Muscle layer of duodenum (tissue), 2 donors: ENCODE measurements around the gene DHX15.

Experiments used
- H3K27ac ChIP-seq: one replicate; pipeline ENCODE4 v1.7.0; 2013; ENCODE audit warnings: mild to moderate bottlenecking, low read length
- H3K27me3 ChIP-seq: one replicate; pipeline ENCODE4 v1.7.0; 2013; ENCODE audit warnings: low read depth, mild to moderate bottlenecking, control low read depth, low read length
- H3K36me3 ChIP-seq, 2 donors: one replicate each; pipeline ENCODE4 v1.7.0; 2013; ENCODE audit warnings: low read length in 2 of 2, control low read depth in 1 of 2, mild to moderate bottlenecking in 1 of 2; ENCODE audit not compliant: insufficient read depth in 2 of 2, control insufficient read depth in 1 of 2
- H3K4me1 ChIP-seq, 2 donors: one replicate each; pipeline ENCODE4 v1.7.0; 2013; ENCODE audit warnings: low read length in 2 of 2, mild to moderate bottlenecking in 2 of 2, control low read depth in 1 of 2, moderate library complexity in 1 of 2; ENCODE audit not compliant: insufficient read depth in 2 of 2, control insufficient read depth in 1 of 2
- H3K4me3 ChIP-seq, 2 donors: one replicate each; pipeline ENCODE4 v1.7.0; 2013; ENCODE audit warnings: low read length in 2 of 2, low read depth in 1 of 2, mild to moderate bottlenecking in 1 of 2
- H3K9me3 ChIP-seq, 2 donors: one replicate each; pipeline ENCODE4 v1.7.0; 2013; ENCODE audit warnings: low read length in 2 of 2, control low read depth in 1 of 2, mild to moderate bottlenecking in 1 of 2; ENCODE audit not compliant: control insufficient read depth in 1 of 2
- donor health status: healthy.

The DHX15 gene

DNA sequence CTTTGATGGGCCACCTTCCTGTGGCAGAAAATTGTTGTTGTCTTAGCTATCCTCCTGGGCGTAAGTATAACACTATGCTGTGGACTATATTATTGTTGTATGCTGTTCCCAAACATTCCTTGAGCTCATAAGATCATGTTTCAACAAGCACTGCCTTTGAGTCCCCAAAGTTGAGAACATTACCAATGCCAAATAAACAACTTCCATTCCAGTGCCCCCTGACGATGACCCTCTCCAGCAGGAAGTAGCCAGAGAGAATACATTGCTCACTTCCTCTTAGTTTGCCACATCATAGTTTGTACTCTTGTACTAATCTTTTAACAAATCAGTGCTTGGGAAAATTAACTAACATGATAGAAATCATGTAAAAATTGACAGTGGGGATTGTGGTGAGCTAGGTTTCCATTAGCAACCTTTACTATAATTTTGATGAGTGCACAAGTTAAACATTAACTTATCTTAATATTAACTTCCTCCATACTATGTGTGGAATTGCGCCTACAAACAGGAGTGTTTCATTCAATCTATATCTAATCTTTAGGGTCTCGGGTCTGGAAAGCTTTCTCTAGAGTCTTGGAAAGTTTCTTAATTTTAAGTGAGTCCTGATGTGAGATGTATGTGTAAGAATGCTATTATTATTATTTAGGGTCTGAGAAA, 20.3 kb upstream of the DHX15 start:
- no peak overlapping the region for H3K4me3 ChIP-seq
- H3K9me3 ChIP-seq: no peaks in the 10 kb centered on the region
- H3K36me3 ChIP-seq: no peaks in the 10 kb centered on the region
- H3K27ac ChIP-seq: no peak overlapping the region
- H3K27me3 ChIP-seq: no peaks in the 10 kb centered on the region
- no peaks in the 10 kb centered on the region for H3K4me1 ChIP-seq

DNA sequence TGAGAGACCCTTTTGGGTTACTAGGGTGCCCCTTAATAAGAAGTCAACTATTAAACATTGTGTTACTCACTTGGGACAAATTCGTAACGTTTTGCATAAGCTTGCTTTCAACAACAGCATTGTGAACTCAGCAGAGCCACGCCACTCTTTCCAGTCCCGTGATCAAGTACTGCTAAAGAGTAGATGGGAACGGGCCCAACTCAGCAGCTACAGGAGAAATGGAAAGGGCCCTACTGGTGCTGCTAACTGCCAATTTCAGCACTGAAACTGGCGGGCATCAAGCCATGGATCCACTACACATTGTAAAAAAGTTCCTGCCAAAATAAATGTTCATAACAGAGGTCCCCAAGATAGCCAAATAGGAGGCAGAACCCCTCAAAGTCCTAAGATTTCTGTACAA, 19.0 kb upstream of the DHX15 start:
- Histone ChIP-seq H3K4me3 (no peak overlapping the region), H3K4me1 (no peaks in the 10 kb centered on the region), H3K9me3 (no peaks in the 10 kb centered on the region), H3K36me3 (no peaks in the 10 kb centered on the region), H3K27me3 (no peaks in the 10 kb centered on the region), H3K27ac (no peak overlapping the region)

- Histone ChIP-seq H3K4me1 (no peaks in the 10 kb centered on the region), H3K36me3 (no peaks in the 10 kb centered on the region), H3K27ac (no peak overlapping the region), H3K27me3 (no peaks in the 10 kb centered on the region), H3K4me3 (no peak overlapping the region), H3K9me3 (no peaks in the 10 kb centered on the region)
Observed at GRCh38 chr4:24601121-24601520, 16.8 kb upstream of the DHX15 start.

DNA sequence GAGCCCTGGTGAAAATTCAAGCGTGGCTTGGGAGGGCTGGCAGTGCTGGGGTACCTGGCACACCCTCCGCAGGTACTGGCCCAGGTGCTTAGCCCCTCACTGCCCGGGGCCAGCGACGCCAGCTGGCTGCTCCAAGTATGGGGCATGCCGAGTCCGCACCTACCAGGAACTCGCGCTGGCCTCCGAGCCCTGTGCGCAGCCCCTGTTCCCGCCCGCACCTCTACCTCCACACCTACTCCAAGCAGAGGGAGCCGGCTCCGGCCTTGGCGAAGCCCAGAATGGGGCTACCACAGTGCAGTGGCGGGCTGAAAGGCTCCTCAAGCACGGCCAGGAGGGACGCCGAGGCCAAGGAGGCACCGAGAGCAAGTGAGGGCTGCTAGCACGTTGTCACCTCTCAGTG, 14.9 kb upstream of the DHX15 start:
- H3K27me3 ChIP-seq: no peaks in the 10 kb centered on the region
- no peak overlapping the region for H3K4me3 ChIP-seq
- H3K36me3 ChIP-seq: no peaks in the 10 kb centered on the region
- H3K27ac ChIP-seq: no peak overlapping the region
- no peaks in the 10 kb centered on the region for H3K9me3 ChIP-seq
- no peaks in the 10 kb centered on the region for H3K4me1 ChIP-seq

DNA sequence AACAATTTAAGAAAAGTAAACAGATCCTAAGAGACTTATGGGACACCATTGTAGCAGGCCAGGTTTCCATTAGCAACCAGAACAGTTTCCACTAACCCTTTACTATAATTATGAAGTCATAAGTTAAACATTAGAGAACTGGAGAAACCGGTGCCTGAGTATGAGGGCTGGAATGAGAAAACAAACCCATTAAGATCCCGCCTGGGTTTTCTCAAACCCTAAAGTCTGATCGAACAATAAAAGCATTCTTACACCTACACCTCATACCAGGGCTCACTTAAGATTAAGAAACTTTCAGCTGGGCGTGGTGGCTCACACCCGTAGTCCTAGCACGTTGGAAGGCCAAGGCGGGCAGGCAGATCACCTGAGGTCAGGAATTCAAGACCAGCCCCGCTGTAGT, 13.7 kb upstream of the DHX15 start:
- Histone ChIP-seq H3K4me3 (no peak overlapping the region), H3K27me3 (no peaks in the 10 kb centered on the region), H3K4me1 (no peaks in the 10 kb centered on the region), H3K27ac (peak overlapping the region; percentile 73), H3K9me3 (no peaks in the 10 kb centered on the region), H3K36me3 (no peaks in the 10 kb centered on the region)

DNA sequence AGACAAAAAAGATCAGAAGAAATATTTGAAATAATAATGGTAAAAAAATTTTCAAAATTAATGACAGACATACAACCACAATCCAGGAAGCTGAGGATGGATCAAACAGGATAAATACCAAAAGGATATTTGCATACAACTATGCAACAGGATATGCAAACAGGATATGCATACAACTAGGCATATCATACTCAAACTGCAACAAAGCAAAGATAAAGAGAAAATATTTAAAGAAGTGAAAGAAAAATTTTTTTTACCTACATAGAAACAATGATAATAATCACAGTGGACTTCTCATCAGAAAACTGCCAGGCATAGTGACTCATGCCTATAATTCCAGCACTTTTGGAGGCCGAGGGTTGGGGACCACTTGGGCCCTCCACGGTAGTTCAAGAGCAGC, 11.3 kb upstream of the DHX15 start:
- H3K4me1 ChIP-seq: no peaks in the 10 kb centered on the region
- H3K27ac ChIP-seq: no peak overlapping the region
- H3K4me3 ChIP-seq: no peak overlapping the region
- H3K27me3 ChIP-seq: no peaks in the 10 kb centered on the region
- H3K9me3 ChIP-seq: no peaks in the 10 kb centered on the region
- no peaks in the 10 kb centered on the region for H3K36me3 ChIP-seq

- Histone ChIP-seq H3K9me3 (peaks cover 2 to 4% of the 10 kb centered on the region in 2 donors), H3K4me1 (no peaks in the 10 kb centered on the region), H3K27ac (no peak overlapping the region), H3K36me3 (no peaks in the 10 kb centered on the region), H3K27me3 (no peaks in the 10 kb centered on the region), H3K4me3 (no peak overlapping the region)
Observed at GRCh38 chr4:24594887-24595286, 10.5 kb upstream of the DHX15 start.

- H3K27ac ChIP-seq: no peak overlapping the region
- no peaks in the 10 kb centered on the region for H3K27me3 ChIP-seq
- peaks cover 2 to 4% of the 10 kb centered on the region in 2 donors for H3K9me3 ChIP-seq
- no peaks in the 10 kb centered on the region for H3K4me1 ChIP-seq
- no peaks in the 10 kb centered on the region for H3K36me3 ChIP-seq
- no peak overlapping the region for H3K4me3 ChIP-seq
Observed at GRCh38 chr4:24589448-24589847, 5.1 kb upstream of the DHX15 start.

DNA sequence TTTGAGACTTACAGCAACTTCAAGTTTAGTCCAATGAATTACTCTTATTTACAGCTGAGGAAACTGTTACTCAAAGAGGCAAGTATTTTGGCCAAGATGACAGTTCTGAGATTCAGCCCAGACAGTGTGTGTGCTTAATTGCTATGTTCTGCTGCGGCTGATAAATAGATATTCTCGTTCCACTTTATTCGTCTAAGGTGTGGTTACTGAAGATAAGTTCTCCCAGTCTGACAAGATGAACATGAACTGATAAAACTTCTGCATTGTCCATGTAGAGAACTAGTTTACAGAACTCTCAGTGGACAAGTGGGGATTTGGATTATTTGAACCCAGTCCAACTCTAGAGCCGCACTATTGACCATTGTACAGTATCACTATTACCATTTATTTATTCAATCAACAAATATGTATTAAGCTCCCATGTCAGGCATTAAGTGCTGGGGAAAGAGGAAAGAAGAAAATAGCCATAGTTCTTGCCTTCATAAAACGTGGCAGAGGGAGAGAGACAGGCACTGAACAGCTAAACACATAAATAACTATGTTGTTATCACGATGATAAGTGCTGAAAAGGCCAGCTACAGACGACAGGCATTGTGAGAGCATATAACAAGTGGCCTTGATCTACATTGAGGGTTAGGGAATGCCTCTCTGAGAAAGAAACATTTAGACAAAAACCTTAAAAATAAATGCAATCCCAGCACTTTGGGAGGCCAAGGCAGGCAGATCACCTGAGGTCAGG, 4.0 kb upstream of the DHX15 start:
- no peaks in the 10 kb centered on the region for H3K27me3 ChIP-seq

GRCh38 chr4:24583451-24584210, 723 bp downstream of the DHX15 start:
- H3K27ac ChIP-seq: peak overlapping the region; percentile 96
- peaks cover 0 to 36% of the 10 kb centered on the region in 2 donors for H3K4me1 ChIP-seq
- H3K9me3 ChIP-seq: no peaks in the 10 kb centered on the region
- peak overlapping the region; percentile 85 to 88 for H3K4me3 ChIP-seq
- peaks cover 0 to 6% of the 10 kb centered on the region in 2 donors for H3K36me3 ChIP-seq
- H3K27me3 ChIP-seq: no peaks in the 10 kb centered on the region

More for the DNA sequence above, 4.0 kb upstream of the DHX15 start:
- no peak overlapping the region for H3K27ac ChIP-seq
- H3K9me3 ChIP-seq: peaks cover 2 to 4% of the 10 kb centered on the region in 2 donors
- no peaks in the 10 kb centered on the region for H3K4me1 ChIP-seq
- H3K4me3 ChIP-seq: no peak overlapping the region
- peaks cover 0 to 6% of the 10 kb centered on the region in 2 donors for H3K36me3 ChIP-seq

- H3K4me1 ChIP-seq: peaks cover 8 to 49% of the 10 kb centered on the region in 2 donors
Observed at GRCh38 chr4:24582235-24582832, 2.0 kb downstream of the DHX15 start.

More at GRCh38 chr4:24582235-24582832, 2.0 kb downstream of the DHX15 start:
- H3K9me3 ChIP-seq: no peaks in the 10 kb centered on the region
- H3K27me3 ChIP-seq: no peaks in the 10 kb centered on the region
- H3K27ac ChIP-seq: peak overlapping the region; percentile 96
- H3K4me3 ChIP-seq: peak overlapping the region; percentile 85 to 88
- H3K36me3 ChIP-seq: peaks cover 0 to 6% of the 10 kb centered on the region in 2 donors
